CD4-positive, alpha-beta T cell treated with Interleukin-15 for 4 hours (primary cell): ENCODE measurements around the gene HLTF.
"Not testable (repeated sequence)": the region's sequence is repeated elsewhere in the genome, so short reads cannot be mapped to it uniquely, and the experiment has no call there.

ENCODE experiments used
- DNase-seq: peaks from one replicate; pipeline ENCODE4 v3.0.0-alpha.2; 2020; ENCODE audit warnings: low spot score

HLTF gene

GRCh38 chr3:149086232-149086988, at the start of gene HLTF:
HLTF (minus strand) TSS chr3:149086533; CDS start chr3:149086336, 197 bp downstream.
- peak; percentile 95 for DNase-seq

GRCh38 chr3:149134575-149134974, 48.2 kb upstream of the HLTF start:
- no peak for DNase-seq

GRCh38 chr3:149131589-149131988, 45.3 kb upstream of the HLTF start:
- no peak for DNase-seq

GRCh38 chr3:149129326-149130205, 43.2 kb upstream of the HLTF start, which contains the start of gene HPS3:
HPS3 (plus strand) TSS chr3:149129638; CDS start chr3:149129724, 86 bp downstream.
- DNase-seq: peak; percentile 78

GRCh38 chr3:149128821-149129220, 42.5 kb upstream of the HLTF start:
- DNase-seq: no peak

GRCh38 chr3:149122721-149123578, 36.6 kb upstream of the HLTF start:
- DNase-seq: no peak

- DNase-seq: peak; percentile 65
Measured at GRCh38 chr3:149120051-149120972, 34.0 kb upstream of the HLTF start.

- no peak for DNase-seq
Measured at GRCh38 chr3:149119466-149119865, 33.1 kb upstream of the HLTF start.

GRCh38 chr3:149118724-149119123, 32.4 kb upstream of the HLTF start:
- no peak for DNase-seq

GRCh38 chr3:149115114-149115513, 28.8 kb upstream of the HLTF start:
- DNase-seq: no peak

GRCh38 chr3:149114458-149114857, 28.1 kb upstream of the HLTF start:
- DNase-seq: no peak

GRCh38 chr3:149104484-149104883, 18.2 kb upstream of the HLTF start:
- DNase-seq: no peak

GRCh38 chr3:149101641-149102040, 15.3 kb upstream of the HLTF start:
- no peak for DNase-seq

- DNase-seq: no peak
Measured at GRCh38 chr3:149101154-149101553, 14.8 kb upstream of the HLTF start.

GRCh38 chr3:149097987-149098386, 11.7 kb upstream of the HLTF start:
- not testable (repeated sequence) for DNase-seq

- DNase-seq: no peak
Measured at GRCh38 chr3:149095487-149095886, 9.2 kb upstream of the HLTF start.

GRCh38 chr3:149091983-149092382, 5.7 kb upstream of the HLTF start:
- no peak for DNase-seq

- DNase-seq: no peak
Measured at GRCh38 chr3:149090907-149091306, 4.6 kb upstream of the HLTF start.

GRCh38 chr3:149090461-149090860, 4.1 kb upstream of the HLTF start:
- no peak for DNase-seq

- DNase-seq: no peak
Measured at GRCh38 chr3:149089395-149089794, 3.1 kb upstream of the HLTF start.

GRCh38 chr3:149087208-149087607, 875 bp upstream of the HLTF start:
- no peak for DNase-seq
